NCI-H226 (cell line): ENCODE data around the gene ICAM4.

Experiments
- DNase-seq: peaks from one replicate; pipeline ENCODE4 v3.0.0-alpha.2; 2015

Gene ICAM4

GRCh38 chr19:10291554-10292205 lies 4.9 kb downstream of the ICAM4 start:
- DNase-seq, result no peak

GRCh38 chr19:10292206-10292788 lies 5.5 kb downstream of the ICAM4 start:
- peak; percentile 49 for DNase-seq

- no peak for DNase-seq
Observed at GRCh38 chr19:10292789-10293636, 6.3 kb downstream of the ICAM4 start.

GRCh38 chr19:10293637-10294367 lies 7.0 kb downstream of the ICAM4 start:
- no peak for DNase-seq

GRCh38 chr19:10294368-10294697 lies 7.6 kb downstream of the ICAM4 start:
- no peak for DNase-seq

GRCh38 chr19:10295305-10295846 lies 8.6 kb downstream of the ICAM4 start:
- no peak for DNase-seq

GRCh38 chr19:10295847-10296591 lies 9.3 kb downstream of the ICAM4 start:
- DNase-seq, result no peak

GRCh38 chr19:10299545-10300458 lies 13.0 kb downstream of the ICAM4 start:
- no peak for DNase-seq

- DNase-seq, result no peak
Observed at GRCh38 chr19:10305139-10305806, 18.5 kb downstream of the ICAM4 start.

- DNase-seq, result no peak
Observed at GRCh38 chr19:10306327-10306726, 19.6 kb downstream of the ICAM4 start.

GRCh38 chr19:10309423-10309822 lies 22.7 kb downstream of the ICAM4 start, which contains the start of gene ZGLP1:
TSS of gene ZGLP1 (minus strand) at chr19:10309815.
- no peak for DNase-seq

- DNase-seq, result peak; percentile 76
Observed at GRCh38 chr19:10315335-10316214, 28.8 kb downstream of the ICAM4 start, which contains the start of gene FDX2. TSS of gene FDX2 (minus strand) at chr19:10316015. CDS start at chr19:10315996, 19 bp downstream.

- no peak for DNase-seq
Observed at GRCh38 chr19:10316229-10317044, 29.7 kb downstream of the ICAM4 start.

GRCh38 chr19:10317045-10317856 lies 30.5 kb downstream of the ICAM4 start:
- no peak for DNase-seq

- no peak for DNase-seq
Observed at GRCh38 chr19:10317857-10318462, 31.2 kb downstream of the ICAM4 start.

- no peak for DNase-seq
Observed at GRCh38 chr19:10318807-10319682, 32.3 kb downstream of the ICAM4 start.
